Vagina (tissue), 2 donors: ENCODE results near the gene KCNK4.

ENCODE experiments used
- CTCF ChIP-seq, 3 experiments: fragments of 450-650 bp in 2 of 3; fragments of 200-600 bp in 1 of 3; sonication (generic) in 1 of 3; IDR thresholded peaks; one replicate each; pipeline ENCODE4 v1.5.1; 2017 to 2019; ENCODE audit warnings: antibody characterized with exemption in 3 of 3, mild to moderate bottlenecking in 2 of 3, moderate library complexity in 2 of 3
- POLR2A ChIP-seq, 2 donors: fragments of 450-650 bp; IDR thresholded peaks; one replicate each; pipeline ENCODE4 v1.6.1; 2017; ENCODE audit warnings: antibody characterized with exemption in 2 of 2, mild to moderate bottlenecking in 2 of 2, moderate library complexity in 2 of 2

GRCh38 chr11:64339286-64339685 lies 48.2 kb downstream of the KCNK4 start:
- TF ChIP-seq CTCF (IDR thresholded peaks at IDR 0.05) (no peak), POLR2A (IDR thresholded peaks at IDR 0.05) (no peak)
